GM12874 (cell line): Measurements from ENCODE around the gene ADGRD1.

ENCODE experiments used
- CTCF ChIP-seq: IDR thresholded peaks from 2 replicates; pipeline ENCODE4 v1.5.1; 2011; ENCODE audit warnings: low read depth, mild to moderate bottlenecking, control low read depth, low read length, moderate library complexity; ENCODE audit not compliant: insufficient read depth

ADGRD1 gene

GRCh38 chr12:131055093-131055465 is 101.4 kb downstream of the ADGRD1 start:
- no peak for TF ChIP-seq CTCF

GRCh38 chr12:131055596-131056233 is 102.0 kb downstream of the ADGRD1 start:
- TF ChIP-seq CTCF: no peak

GRCh38 chr12:131056626-131057025 is 102.9 kb downstream of the ADGRD1 start:
- no peak for TF ChIP-seq CTCF

- no peak for TF ChIP-seq CTCF
Observed at GRCh38 chr12:131057211-131057721, 103.6 kb downstream of the ADGRD1 start.

GRCh38 chr12:131057722-131058515 is 104.2 kb downstream of the ADGRD1 start:
- TF ChIP-seq CTCF: no peak

- no peak for TF ChIP-seq CTCF
Observed at GRCh38 chr12:131058700-131059099, 105.0 kb downstream of the ADGRD1 start.

- no peak for TF ChIP-seq CTCF
Observed at GRCh38 chr12:131060011-131060703, 106.5 kb downstream of the ADGRD1 start.
